ENCODE data around the gene NR1H2. TPM values are rescaled to one million over a fixed set of nuclear protein-coding genes. Genes with fewer than 3 reads are reported as not detected.

Gene NR1H2
- total and polyA plus RNA-seq, 10 of the 15 experiments (the other 5 are each of a cell fraction or from before 2014, with no cell fraction given): 0.05 to 54.2 (median 35.1) TPM

DNA sequence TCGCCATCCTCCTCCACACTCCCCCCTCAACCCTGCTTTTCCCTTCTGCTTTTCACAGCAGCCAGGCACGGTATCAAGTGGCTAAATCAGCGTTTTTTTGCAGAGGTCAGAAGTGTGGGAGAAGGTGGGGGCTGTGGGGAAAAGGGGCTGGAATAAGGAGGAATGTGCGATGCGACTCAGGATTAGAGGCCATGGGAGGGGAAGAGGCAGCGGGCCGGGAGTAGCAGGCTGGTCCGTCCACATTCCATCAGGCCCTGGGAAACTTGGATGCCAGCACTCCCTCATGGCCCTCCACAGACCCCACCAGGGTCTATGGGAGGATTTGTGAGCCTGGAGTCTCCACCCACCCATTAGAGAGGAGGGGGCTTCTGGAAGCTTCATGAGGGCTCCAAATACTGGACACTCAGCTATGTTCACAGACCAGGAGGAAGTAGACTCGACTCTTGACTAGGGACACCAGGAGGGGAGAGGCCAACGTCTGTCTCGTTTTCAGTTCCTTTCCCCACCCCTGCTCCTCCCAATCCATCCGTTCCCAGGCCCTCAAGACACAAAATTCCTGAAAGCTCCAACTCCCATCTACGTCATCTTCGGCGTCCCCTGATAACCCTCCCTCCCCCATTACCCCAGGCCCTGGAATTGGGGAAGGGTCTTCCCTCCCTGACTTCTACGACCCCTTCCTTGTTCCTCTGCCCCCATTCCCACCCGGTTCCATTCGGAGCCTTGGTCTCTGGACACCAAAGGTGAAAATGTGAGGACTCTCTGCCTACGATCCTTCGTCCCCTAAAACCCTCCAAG lies 43.8 kb upstream of the NR1H2 start:
- Histone ChIP-seq H3K27me3 (replicated peaks in 1 of 2; ENCODE audit: control insufficient read depth in 2 of 2, insufficient read depth in 2 of 2, low read length in 1 of 2) (peaks cover 0 to 4% of the 10 kb centered on the region in 2 experiments; a peak in 3 of 4 replicates), H2AFZ (ENCODE audit: control insufficient read depth, low read depth, low read length) (no peak overlapping the region), H3K4me1 (ENCODE audit: control insufficient read depth, insufficient read depth, low read length) (peaks cover 35% of the 10 kb centered on the region), H3K4me3 (peak overlapping the region; percentile 66), H3K79me2 (ENCODE audit: control insufficient read depth, insufficient read depth, low read length) (no peaks in the 10 kb centered on the region), H3K36me3 (ENCODE audit: control insufficient read depth in 2 of 2, insufficient read depth in 2 of 2, low read length in 1 of 2) (peaks cover 9 to 20% of the 10 kb centered on the region in 2 experiments; a peak in 3 of 4 replicates), H3K27ac (ENCODE audit: control insufficient read depth, insufficient read depth) (peak overlapping the region; percentile 74), H3K9me3 (replicated peaks; ENCODE audit: control insufficient read depth, insufficient read depth, low read length) (no peaks in the 10 kb centered on the region; the same call in 2 of the 3 replicates), H3K4me2 (ENCODE audit: control insufficient read depth, insufficient read depth) (peak overlapping the region; percentile 95), H3K9ac (ENCODE audit: control insufficient read depth, insufficient read depth, low read length) (peak overlapping the region; percentile 36), H4K20me1 (ENCODE audit: control insufficient read depth, insufficient read depth) (no peaks in the 10 kb centered on the region)
- no peak for ATAC-seq
- POLR2A ChIA-PET: interaction anchor here (1.0 to 3.1 kb wide), 4 partner anchors 10 to 28 kb away, joined by 3 to 30 read pairs (median 8); no protein-coding TSS in a partner anchor
- in situ Hi-C loops (cut with MboI): loop anchor here (25.0 kb wide), 1 partner anchor 1030 kb away; the partner anchor contains the start of genes CLDND2, ETFB and NKG7
- BruUV-seq (replicated peaks): no TSS peak
- FAIRE-seq: no peak
- SMC1A ChIA-PET (ENCODE audit: uncharacterized antibody, unreplicated experiment): interaction anchor here (1.3 to 3.7 kb wide), 4 partner anchors 9 to 25 kb away, joined by 3 to 49 read pairs (median 10); no protein-coding TSS in a partner anchor
- WGBS (ENCODE audit: insufficient coverage, insufficient replicate concordance, low lambda C conversion rate, missing lambda C conversion rate): 36% methylated on average over 20 of the region's 20 CpGs
- RAD21 ChIA-PET (ENCODE audit: unreplicated experiment): interaction anchor here (0.7 to 2.6 kb wide), 7 partner anchors 10 to 692 kb away, joined by 3 to 20 read pairs (median 4); partner anchors contain the start of genes NR1H2 and RRAS
- DNase-seq (ENCODE audit: low read depth, low spot score): no peak
- CTCF ChIA-PET: interaction anchor here (1.0 to 2.9 kb wide), 6 partner anchors 9 to 184 kb away, joined by 3 to 11 read pairs (median 6); no protein-coding TSS in a partner anchor
- intact Hi-C loops (cut with micrococcal nuclease; ENCODE audit: unreplicated experiment): no loop called here
- TF ChIP-seq NR2C2 (IDR thresholded peaks at IDR 0.05; ENCODE audit: borderline replicate concordance, control insufficient read depth, insufficient read length, low read depth) (no peak), MYC (IDR thresholded peaks at IDR 0.05; ENCODE audit: insufficient read depth, insufficient read length, insufficient replicate concordance, low read length, severe bottlenecking) (no peak), IKZF1 (conservative IDR thresholded peaks at IDR 0.05) (peak; percentile 51; the same call in 1 of the 2 replicates), RFX5 (IDR thresholded peaks at IDR 0.05; ENCODE audit: low read depth, low read length) (no peak), ATF7 (IDR thresholded peaks at IDR 0.05; ENCODE audit: low read depth) (no peak), ZNF622 (IDR thresholded peaks at IDR 0.05) (no peak), NR2C1 (IDR thresholded peaks at IDR 0.05) (no peak), NFXL1 (IDR thresholded peaks at IDR 0.05; ENCODE audit: borderline replicate concordance) (no peak), EED (IDR thresholded peaks at IDR 0.05; ENCODE audit: low read depth) (peak; percentile 51; the same call in 1 of the 2 replicates), SPI1 (IDR thresholded peaks at IDR 0.05; ENCODE audit: borderline replicate concordance, insufficient read depth, low read depth, low read length) (peak; percentile 55; the same call in 1 of the 2 replicates), NKRF (conservative IDR thresholded peaks at IDR 0.05) (no peak), NFIC (IDR thresholded peaks at IDR 0.05; ENCODE audit: low read depth, low read length) (peak; percentile 26; the same call in 1 of the 2 replicates), JUNB (IDR thresholded peaks at IDR 0.05) (no peak), POLR2A (IDR thresholded peaks at IDR 0.05; ENCODE audit: low read depth, low read length) (peak; percentile 47), IKZF2 (IDR thresholded peaks at IDR 0.05) (peak; percentile 40 to 59; a peak in 2 of 4 replicates), CREB1 (IDR thresholded peaks at IDR 0.05; ENCODE audit: low read depth) (no peak), SUPT20H (IDR thresholded peaks at IDR 0.05; ENCODE audit: borderline replicate concordance, control insufficient read depth, low read depth, low read length) (no peak)
- TF ChIP-seq, protein P1, sequence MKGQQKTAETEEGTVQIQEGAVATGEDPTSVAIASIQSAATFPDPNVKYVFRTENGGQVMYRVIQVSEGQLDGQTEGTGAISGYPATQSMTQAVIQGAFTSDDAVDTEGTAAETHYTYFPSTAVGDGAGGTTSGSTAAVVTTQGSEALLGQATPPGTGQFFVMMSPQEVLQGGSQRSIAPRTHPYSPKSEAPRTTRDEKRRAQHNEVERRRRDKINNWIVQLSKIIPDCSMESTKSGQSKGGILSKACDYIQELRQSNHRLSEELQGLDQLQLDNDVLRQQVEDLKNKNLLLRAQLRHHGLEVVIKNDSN (IDR thresholded peaks at IDR 0.05; ENCODE audit: borderline replicate concordance, extremely low read length, insufficient read depth, low read depth, low read length): no peak
- TF ChIP-seq, protein P2, sequence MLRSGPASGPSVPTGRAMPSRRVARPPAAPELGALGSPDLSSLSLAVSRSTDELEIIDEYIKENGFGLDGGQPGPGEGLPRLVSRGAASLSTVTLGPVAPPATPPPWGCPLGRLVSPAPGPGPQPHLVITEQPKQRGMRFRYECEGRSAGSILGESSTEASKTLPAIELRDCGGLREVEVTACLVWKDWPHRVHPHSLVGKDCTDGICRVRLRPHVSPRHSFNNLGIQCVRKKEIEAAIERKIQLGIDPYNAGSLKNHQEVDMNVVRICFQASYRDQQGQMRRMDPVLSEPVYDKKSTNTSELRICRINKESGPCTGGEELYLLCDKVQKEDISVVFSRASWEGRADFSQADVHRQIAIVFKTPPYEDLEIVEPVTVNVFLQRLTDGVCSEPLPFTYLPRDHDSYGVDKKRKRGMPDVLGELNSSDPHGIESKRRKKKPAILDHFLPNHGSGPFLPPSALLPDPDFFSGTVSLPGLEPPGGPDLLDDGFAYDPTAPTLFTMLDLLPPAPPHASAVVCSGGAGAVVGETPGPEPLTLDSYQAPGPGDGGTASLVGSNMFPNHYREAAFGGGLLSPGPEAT (IDR thresholded peaks at IDR 0.05; ENCODE audit: low read depth): no peak

All from GM12878 (cell line).